Left renal cortex interstitium (tissue), 4 donors: ENCODE measurements around the gene MED1. TPM values are rescaled to one million over a fixed set of nuclear protein-coding genes. Genes with fewer than 3 reads are reported as not detected.
"Not testable (repeated sequence)": the region's sequence is repeated elsewhere in the genome, so short reads cannot be mapped to it uniquely, and the experiment has no call there.

Source experiments
- DNase-seq, 4 donors: peaks; one replicate each; pipeline ENCODE4 v3.0.0-alpha.2; 2013; ENCODE audit warnings: low read depth in 4 of 4, low spot score in 2 of 4, missing footprints in 1 of 4
- polyA plus RNA-seq, 4 donors: library from polyadenylated mRNA; unstranded; fragments of 120-200 nt; gene quantifications; one replicate each; pipeline ENCODE4 v1.2.1, GENCODE V29; 2013; ENCODE audit not compliant: insufficient read length in 4 of 4

Gene MED1
- polyA plus RNA-seq, 4 donors, result 47.0 to 54.9 (median 51.7) TPM

- no peak for DNase-seq
Measured at GRCh38 chr17:39429600-39429999, 21.5 kb downstream of the MED1 start.

GRCh38 chr17:39416141-39416540 is 34.9 kb downstream of the MED1 start:
- no peak for DNase-seq

GRCh38 chr17:39410279-39410678 is 40.8 kb downstream of the MED1 start:
- no peak for DNase-seq

GRCh38 chr17:39408360-39408759 is 42.7 kb downstream of the MED1 start:
- DNase-seq, result no peak

GRCh38 chr17:39406951-39407350 is 44.1 kb downstream of the MED1 start:
- DNase-seq, result no peak

- DNase-seq, result no peak
Measured at GRCh38 chr17:39405436-39405835, 45.6 kb downstream of the MED1 start.

- DNase-seq, result no peak
Measured at GRCh38 chr17:39404542-39405378, 46.3 kb downstream of the MED1 start.

GRCh38 chr17:39402890-39403605 is 48.0 kb downstream of the MED1 start:
- no peak for DNase-seq

GRCh38 chr17:39402244-39402889 is 48.7 kb downstream of the MED1 start:
- DNase-seq, result peak; percentile 53 to 93 (median 78)

GRCh38 chr17:39401412-39402243 is 49.4 kb downstream of the MED1 start, which contains the start of gene FBXL20:
Gene FBXL20 (minus strand): TSS chr17:39401626. CDS start chr17:39401402, 224 bp downstream.
- peak; percentile 79 to 93 (median 86) for DNase-seq

- peak in 3 of 4 donors; percentile 9 to 27 (median 13) for DNase-seq
Measured at GRCh38 chr17:39400547-39401411, 50.3 kb downstream of the MED1 start.

- no peak for DNase-seq
Measured at GRCh38 chr17:39399791-39400190, 51.3 kb downstream of the MED1 start.

- DNase-seq, result no peak
Measured at GRCh38 chr17:39393736-39394135, 57.3 kb downstream of the MED1 start.

- DNase-seq, result no peak
Measured at GRCh38 chr17:39391448-39391847, 59.6 kb downstream of the MED1 start.

GRCh38 chr17:39385040-39385439 is 66.0 kb downstream of the MED1 start:
- no peak for DNase-seq

- DNase-seq, result no peak
Measured at GRCh38 chr17:39380144-39380543, 70.9 kb downstream of the MED1 start.

GRCh38 chr17:39376434-39376833 is 74.6 kb downstream of the MED1 start:
- DNase-seq, result no peak

GRCh38 chr17:39367805-39368204 is 83.3 kb downstream of the MED1 start:
- not testable (repeated sequence) for DNase-seq

GRCh38 chr17:39365872-39366271 is 85.2 kb downstream of the MED1 start:
- no peak for DNase-seq
